ENCODE data around the gene SEPTIN6. TPM values are rescaled to one million over a fixed set of nuclear protein-coding genes. Genes with fewer than 3 reads are reported as not detected.

Gene SEPTIN6
- total RNA-seq = 159 and 172 TPM in 2 replicates

GRCh38 chrX:119693040-119693995 is at the start of gene SEPTIN6:
SEPTIN6 (minus strand) TSS chrX:119693168; CDS start chrX:119693105, 63 bp downstream.
- Mint-ChIP-seq H3K36me3 (ENCODE audit: low read depth) (peaks cover 4% of the 10 kb centered on the region), H3K27me3 (ENCODE audit: insufficient read depth) (peaks cover 2% of the 10 kb centered on the region), H3K4me3 (peak within 1 kb of the TSS; percentile 93), H3K9me3 (no peaks in the 10 kb centered on the region), H3K27ac (peak within 1 kb of the TSS; percentile 94), H3K4me1 (ENCODE audit: low read depth) (peaks cover 6% of the 10 kb centered on the region)
- intact Hi-C loops (cut with micrococcal nuclease) = loop anchor here (1.0 to 2.0 kb wide), 7 partner anchors 8 to 177 kb away; partner anchors contain the start of genes NDUFA1, NKRF, RNF113A and UBE2A
- peak; percentile 78 for DNase-seq (ENCODE audit: low spot score)

- DNase-seq (ENCODE audit: low spot score) = no peak
- Mint-ChIP-seq H3K4me1 (ENCODE audit: low read depth) (no peaks in the 10 kb centered on the region), H3K4me3 (no peak overlapping the region), H3K9me3 (no peaks in the 10 kb centered on the region), H3K27ac (no peak overlapping the region), H3K27me3 (ENCODE audit: insufficient read depth) (peaks cover 6% of the 10 kb centered on the region), H3K36me3 (ENCODE audit: low read depth) (no peaks in the 10 kb centered on the region)
- intact Hi-C loops (cut with micrococcal nuclease) = no loop called here
These were observed 45.8 kb upstream of the SEPTIN6 start for GRCh38 chrX:119738742-119739141.

- Mint-ChIP-seq H3K4me1 (ENCODE audit: low read depth) (no peaks in the 10 kb centered on the region), H3K4me3 (no peak overlapping the region), H3K9me3 (no peaks in the 10 kb centered on the region), H3K27me3 (ENCODE audit: insufficient read depth) (peaks cover 8% of the 10 kb centered on the region), H3K27ac (no peak overlapping the region), H3K36me3 (ENCODE audit: low read depth) (no peaks in the 10 kb centered on the region)
- no peak for DNase-seq (ENCODE audit: low spot score)
- intact Hi-C loops (cut with micrococcal nuclease) = no loop called here
These were observed 43.3 kb upstream of the SEPTIN6 start for GRCh38 chrX:119736206-119736764.

- H3K4me3 Mint-ChIP-seq = no peak overlapping the region
- H3K27ac Mint-ChIP-seq = no peak overlapping the region
- no peak for DNase-seq (ENCODE audit: low spot score)
- no peaks in the 10 kb centered on the region for H3K9me3 Mint-ChIP-seq
- H3K4me1 Mint-ChIP-seq (ENCODE audit: low read depth) = no peaks in the 10 kb centered on the region
- no peaks in the 10 kb centered on the region for H3K36me3 Mint-ChIP-seq (ENCODE audit: low read depth)
- H3K27me3 Mint-ChIP-seq (ENCODE audit: insufficient read depth) = peaks cover 8% of the 10 kb centered on the region
- intact Hi-C loops (cut with micrococcal nuclease) = no loop called here
These were observed 42.5 kb upstream of the SEPTIN6 start for GRCh38 chrX:119735467-119735866.

GRCh38 chrX:119734897-119735339 is 42.0 kb upstream of the SEPTIN6 start:
- Mint-ChIP-seq H3K27ac (no peak overlapping the region), H3K36me3 (ENCODE audit: low read depth) (no peaks in the 10 kb centered on the region), H3K4me1 (ENCODE audit: low read depth) (no peaks in the 10 kb centered on the region), H3K9me3 (no peaks in the 10 kb centered on the region), H3K27me3 (ENCODE audit: insufficient read depth) (peaks cover 8% of the 10 kb centered on the region), H3K4me3 (no peak overlapping the region)
- DNase-seq (ENCODE audit: low spot score) = no peak
- intact Hi-C loops (cut with micrococcal nuclease) = no loop called here

GRCh38 chrX:119729408-119730201 is 36.6 kb upstream of the SEPTIN6 start:
- peaks cover 6% of the 10 kb centered on the region for H3K4me1 Mint-ChIP-seq (ENCODE audit: low read depth)
- peak; percentile 28 for DNase-seq (ENCODE audit: low spot score)
- H3K27ac Mint-ChIP-seq = no peak overlapping the region
- no peaks in the 10 kb centered on the region for H3K9me3 Mint-ChIP-seq
- H3K4me3 Mint-ChIP-seq = no peak overlapping the region
- H3K27me3 Mint-ChIP-seq (ENCODE audit: insufficient read depth) = peaks cover 2% of the 10 kb centered on the region
- H3K36me3 Mint-ChIP-seq (ENCODE audit: low read depth) = no peaks in the 10 kb centered on the region
- intact Hi-C loops (cut with micrococcal nuclease) = loop anchor here (1.0 kb wide), 4 partner anchors 30 to 213 kb away; no protein-coding TSS in a partner anchor

GRCh38 chrX:119728487-119728886 is 35.5 kb upstream of the SEPTIN6 start:
- intact Hi-C loops (cut with micrococcal nuclease) = no loop called here
- Mint-ChIP-seq H3K9me3 (no peaks in the 10 kb centered on the region), H3K4me3 (no peak overlapping the region), H3K27ac (no peak overlapping the region), H3K36me3 (ENCODE audit: low read depth) (no peaks in the 10 kb centered on the region), H3K4me1 (ENCODE audit: low read depth) (peaks cover 6% of the 10 kb centered on the region), H3K27me3 (ENCODE audit: insufficient read depth) (peaks cover 2% of the 10 kb centered on the region)
- no peak for DNase-seq (ENCODE audit: low spot score)

- H3K27me3 Mint-ChIP-seq (ENCODE audit: insufficient read depth) = no peaks in the 10 kb centered on the region
- H3K4me1 Mint-ChIP-seq (ENCODE audit: low read depth) = peaks cover 6% of the 10 kb centered on the region
- intact Hi-C loops (cut with micrococcal nuclease) = no loop called here
- H3K27ac Mint-ChIP-seq = peak overlapping the region; percentile 48
- H3K4me3 Mint-ChIP-seq = no peak overlapping the region
- no peaks in the 10 kb centered on the region for H3K36me3 Mint-ChIP-seq (ENCODE audit: low read depth)
- H3K9me3 Mint-ChIP-seq = no peaks in the 10 kb centered on the region
- no peak for DNase-seq (ENCODE audit: low spot score)
These were observed 34.1 kb upstream of the SEPTIN6 start for GRCh38 chrX:119726900-119727555.

- Mint-ChIP-seq H3K4me3 (no peak overlapping the region), H3K27me3 (ENCODE audit: insufficient read depth) (peaks cover 2% of the 10 kb centered on the region), H3K9me3 (no peaks in the 10 kb centered on the region), H3K4me1 (ENCODE audit: low read depth) (peaks cover 2% of the 10 kb centered on the region), H3K27ac (no peak overlapping the region), H3K36me3 (ENCODE audit: low read depth) (no peaks in the 10 kb centered on the region)
- no peak for DNase-seq (ENCODE audit: low spot score)
- intact Hi-C loops (cut with micrococcal nuclease) = no loop called here
These were observed 29.0 kb upstream of the SEPTIN6 start for GRCh38 chrX:119721926-119722325.

- no peak for DNase-seq (ENCODE audit: low spot score)
- Mint-ChIP-seq H3K27ac (no peak overlapping the region), H3K27me3 (ENCODE audit: insufficient read depth) (peaks cover 2% of the 10 kb centered on the region), H3K4me3 (no peak overlapping the region), H3K4me1 (ENCODE audit: low read depth) (no peaks in the 10 kb centered on the region), H3K36me3 (ENCODE audit: low read depth) (no peaks in the 10 kb centered on the region), H3K9me3 (no peaks in the 10 kb centered on the region)
- intact Hi-C loops (cut with micrococcal nuclease) = no loop called here
These were observed 28.5 kb upstream of the SEPTIN6 start for GRCh38 chrX:119721487-119721886.

GRCh38 chrX:119709630-119710029 is 16.7 kb upstream of the SEPTIN6 start:
- H3K4me3 Mint-ChIP-seq = no peak overlapping the region
- no peak for DNase-seq (ENCODE audit: low spot score)
- peaks cover 8% of the 10 kb centered on the region for H3K4me1 Mint-ChIP-seq (ENCODE audit: low read depth)
- H3K27ac Mint-ChIP-seq = no peak overlapping the region
- peaks cover 4% of the 10 kb centered on the region for H3K27me3 Mint-ChIP-seq (ENCODE audit: insufficient read depth)
- H3K9me3 Mint-ChIP-seq = no peaks in the 10 kb centered on the region
- H3K36me3 Mint-ChIP-seq (ENCODE audit: low read depth) = peaks cover 4% of the 10 kb centered on the region
- intact Hi-C loops (cut with micrococcal nuclease) = no loop called here

GRCh38 chrX:119708936-119709335 is 16.0 kb upstream of the SEPTIN6 start:
- Mint-ChIP-seq H3K4me1 (ENCODE audit: low read depth) (peaks cover 8% of the 10 kb centered on the region), H3K27ac (no peak overlapping the region), H3K27me3 (ENCODE audit: insufficient read depth) (peaks cover 4% of the 10 kb centered on the region), H3K9me3 (no peaks in the 10 kb centered on the region), H3K4me3 (no peak overlapping the region), H3K36me3 (ENCODE audit: low read depth) (peaks cover 4% of the 10 kb centered on the region)
- DNase-seq (ENCODE audit: low spot score) = no peak
- intact Hi-C loops (cut with micrococcal nuclease) = no loop called here
